WI38 (cell line): ENCODE results near the gene PPP1CA.

Source experiments
- H3K4me3 ChIP-seq: 2 replicates; pipeline ENCODE4 v1.5.1; 2011; ENCODE audit warnings: low read depth, mild to moderate bottlenecking, control low read depth, low read length
- TF ChIP-seq, protein P1 (sequence below): IDR thresholded peaks from 2 replicates; pipeline ENCODE4 v1.5.1; 2012; ENCODE audit warnings: low read depth, mild to moderate bottlenecking, control low read depth, low read length

Gene PPP1CA

DNA sequence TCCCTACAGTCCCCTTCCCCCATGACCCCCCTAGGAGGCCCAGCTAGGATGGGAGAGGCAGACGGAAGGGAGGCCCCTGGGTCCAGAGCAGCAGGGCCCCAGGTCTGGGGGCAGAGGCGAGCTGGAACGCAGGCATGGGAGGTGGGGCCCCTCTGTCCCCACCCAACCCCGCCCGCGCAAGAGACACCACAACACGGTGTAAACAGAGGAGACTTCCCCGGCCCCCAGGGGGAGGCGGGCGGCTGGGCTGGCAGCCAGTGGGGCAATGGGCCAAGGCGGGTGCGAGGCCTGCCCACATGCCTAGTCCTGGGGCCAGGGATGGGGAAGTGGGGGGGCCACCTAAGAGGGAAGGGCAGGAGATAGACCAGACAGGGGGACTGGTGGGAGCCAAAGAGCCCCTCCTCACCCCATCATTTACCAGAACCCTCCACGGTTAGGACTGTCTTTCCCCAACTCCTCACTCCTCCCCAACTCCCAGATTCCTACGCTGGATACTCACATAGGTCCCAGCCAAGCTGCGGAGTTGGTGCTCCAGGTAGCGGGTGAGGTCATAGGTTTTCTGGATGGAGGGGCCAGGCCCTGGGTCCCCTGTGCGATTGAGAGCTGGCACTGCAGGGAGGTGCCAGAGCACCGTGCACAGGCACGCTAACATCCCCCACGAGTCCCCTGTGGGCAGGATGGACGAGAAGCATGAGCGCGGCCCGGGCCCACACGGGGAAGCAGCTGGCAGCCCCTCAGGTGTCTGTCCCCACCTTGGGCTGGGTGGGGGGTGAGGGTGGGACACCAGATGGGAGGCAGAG is 34.5 kb downstream of the PPP1CA start:
- TF ChIP-seq, protein P1, sequence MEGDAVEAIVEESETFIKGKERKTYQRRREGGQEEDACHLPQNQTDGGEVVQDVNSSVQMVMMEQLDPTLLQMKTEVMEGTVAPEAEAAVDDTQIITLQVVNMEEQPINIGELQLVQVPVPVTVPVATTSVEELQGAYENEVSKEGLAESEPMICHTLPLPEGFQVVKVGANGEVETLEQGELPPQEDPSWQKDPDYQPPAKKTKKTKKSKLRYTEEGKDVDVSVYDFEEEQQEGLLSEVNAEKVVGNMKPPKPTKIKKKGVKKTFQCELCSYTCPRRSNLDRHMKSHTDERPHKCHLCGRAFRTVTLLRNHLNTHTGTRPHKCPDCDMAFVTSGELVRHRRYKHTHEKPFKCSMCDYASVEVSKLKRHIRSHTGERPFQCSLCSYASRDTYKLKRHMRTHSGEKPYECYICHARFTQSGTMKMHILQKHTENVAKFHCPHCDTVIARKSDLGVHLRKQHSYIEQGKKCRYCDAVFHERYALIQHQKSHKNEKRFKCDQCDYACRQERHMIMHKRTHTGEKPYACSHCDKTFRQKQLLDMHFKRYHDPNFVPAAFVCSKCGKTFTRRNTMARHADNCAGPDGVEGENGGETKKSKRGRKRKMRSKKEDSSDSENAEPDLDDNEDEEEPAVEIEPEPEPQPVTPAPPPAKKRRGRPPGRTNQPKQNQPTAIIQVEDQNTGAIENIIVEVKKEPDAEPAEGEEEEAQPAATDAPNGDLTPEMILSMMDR: no peak
- no peak overlapping the region for H3K4me3 ChIP-seq

DNA sequence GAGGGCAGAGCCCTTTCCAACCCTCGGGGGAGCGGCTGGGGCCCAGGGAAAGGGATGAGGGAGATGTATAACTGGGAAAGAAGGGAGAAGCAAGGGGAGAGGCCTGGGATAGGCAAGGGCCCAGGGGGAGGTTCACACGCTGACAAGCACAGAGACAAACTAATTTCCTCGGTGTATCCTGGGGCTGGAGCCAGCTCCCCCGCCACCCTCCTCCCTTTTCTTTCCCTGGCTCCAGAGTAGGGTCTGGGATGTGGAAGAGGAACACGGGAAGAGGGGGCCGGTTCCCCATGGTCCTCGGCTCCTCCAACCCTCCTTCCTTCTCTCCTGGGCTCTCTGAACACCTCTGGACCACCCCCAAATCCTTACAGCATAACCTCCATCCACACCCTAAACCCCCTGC is 35.1 kb downstream of the PPP1CA start:
- TF ChIP-seq, protein P1: no peak
- no peak overlapping the region for H3K4me3 ChIP-seq

DNA sequence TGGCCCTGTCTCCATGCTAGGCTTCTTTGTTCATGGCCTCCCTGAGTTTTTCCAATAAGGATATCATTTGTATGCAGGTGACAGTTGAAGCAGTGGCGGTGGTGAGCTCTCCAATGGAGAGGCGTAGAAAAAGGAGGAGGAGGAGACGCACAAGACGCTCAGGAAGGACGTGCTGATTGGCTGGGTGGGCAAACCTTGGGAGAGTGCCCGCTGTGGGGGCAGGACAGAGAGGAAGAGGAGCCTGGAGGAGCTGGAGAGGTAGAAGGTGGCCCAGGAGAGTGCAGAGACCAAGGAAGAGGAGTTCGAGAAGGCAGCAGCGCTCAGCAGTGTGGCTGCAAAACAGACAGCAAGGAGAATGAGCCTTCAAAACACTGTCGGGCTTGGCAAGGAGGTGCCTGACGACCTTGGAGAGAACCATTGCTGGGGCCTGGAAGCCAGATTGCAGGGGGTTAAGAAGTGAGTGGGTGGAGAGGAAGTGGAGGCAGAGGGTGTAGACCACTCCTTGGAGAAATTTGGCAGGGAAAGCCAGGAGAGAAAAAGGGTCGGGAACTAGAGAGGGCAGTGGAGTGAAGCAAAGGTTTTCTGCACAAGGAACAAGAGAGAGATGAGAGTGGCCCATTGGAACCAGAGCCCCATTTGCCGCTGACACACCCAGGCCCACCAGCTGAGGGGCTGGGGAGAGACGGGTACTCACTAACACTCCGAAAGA is 35.8 kb downstream of the PPP1CA start:
- TF ChIP-seq, protein P1: no peak
- H3K4me3 ChIP-seq: no peak overlapping the region

DNA sequence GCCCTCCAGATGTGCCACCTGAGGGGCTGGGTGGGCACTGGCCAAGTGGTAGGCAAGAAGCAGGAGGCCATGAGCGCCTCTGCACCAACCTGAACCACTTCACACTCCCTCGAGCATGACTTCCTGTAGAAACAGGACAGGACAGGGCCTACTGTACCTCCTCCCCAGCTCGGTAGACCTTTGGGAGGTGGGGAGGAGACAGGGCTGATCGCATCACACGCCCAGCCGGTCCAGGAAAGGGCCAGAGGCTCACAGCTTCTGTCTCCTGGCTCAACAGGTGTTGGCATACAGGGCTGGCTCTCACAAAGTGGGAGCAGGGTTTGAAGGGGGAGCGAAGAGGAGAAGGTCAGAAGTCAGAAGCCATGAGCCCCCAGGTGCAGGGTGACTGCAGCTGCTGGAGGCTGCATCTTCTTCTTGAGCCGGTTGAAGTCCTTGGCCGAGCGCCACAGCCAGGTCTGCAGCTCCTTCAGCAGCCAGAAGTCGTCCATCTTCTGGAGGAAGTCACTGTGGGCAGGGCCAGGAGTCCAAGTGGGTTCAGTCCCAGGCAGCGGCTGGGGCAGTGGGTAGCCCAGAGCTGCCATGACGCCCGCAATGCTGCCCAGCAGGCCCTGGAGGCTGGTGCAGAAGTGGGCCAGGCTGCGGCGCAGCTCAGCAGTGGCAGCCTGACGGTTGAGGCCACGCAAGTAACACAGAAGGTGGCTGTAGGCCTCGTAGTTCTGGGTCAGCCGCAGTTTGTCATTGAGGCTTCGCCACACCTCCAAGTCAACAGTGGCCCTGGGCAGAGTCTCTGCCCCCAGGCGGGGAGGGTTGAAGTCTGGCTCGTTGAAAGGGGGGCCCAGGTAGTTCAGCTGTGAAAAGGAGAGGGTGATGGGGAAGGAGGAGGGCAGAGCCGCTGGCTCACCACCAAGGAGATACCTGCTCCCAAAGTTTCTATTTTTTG is 36.6 kb downstream of the PPP1CA start:
- TF ChIP-seq, protein P1: no peak
- no peak overlapping the region for H3K4me3 ChIP-seq

DNA sequence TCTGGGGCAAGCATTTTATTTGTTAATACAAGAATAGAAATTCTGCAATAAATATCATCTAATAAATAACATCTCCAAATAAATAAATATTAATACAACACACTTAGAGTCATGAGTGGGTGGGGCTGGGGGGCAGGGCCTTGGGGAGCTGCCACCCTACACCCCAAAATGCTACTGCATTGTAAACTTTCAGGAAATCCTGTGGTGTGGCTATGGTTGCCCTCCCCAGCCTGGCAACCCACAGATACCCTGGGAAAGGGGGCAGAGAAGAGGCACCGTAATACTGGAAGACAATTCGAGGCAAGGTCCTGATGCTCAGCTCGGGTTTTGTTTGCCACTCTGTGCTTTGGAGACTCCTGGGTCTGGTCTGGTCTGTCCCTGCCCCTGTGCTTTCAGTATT is 37.5 kb downstream of the PPP1CA start:
- TF ChIP-seq, protein P1: no peak
- H3K4me3 ChIP-seq: no peak overlapping the region

DNA sequence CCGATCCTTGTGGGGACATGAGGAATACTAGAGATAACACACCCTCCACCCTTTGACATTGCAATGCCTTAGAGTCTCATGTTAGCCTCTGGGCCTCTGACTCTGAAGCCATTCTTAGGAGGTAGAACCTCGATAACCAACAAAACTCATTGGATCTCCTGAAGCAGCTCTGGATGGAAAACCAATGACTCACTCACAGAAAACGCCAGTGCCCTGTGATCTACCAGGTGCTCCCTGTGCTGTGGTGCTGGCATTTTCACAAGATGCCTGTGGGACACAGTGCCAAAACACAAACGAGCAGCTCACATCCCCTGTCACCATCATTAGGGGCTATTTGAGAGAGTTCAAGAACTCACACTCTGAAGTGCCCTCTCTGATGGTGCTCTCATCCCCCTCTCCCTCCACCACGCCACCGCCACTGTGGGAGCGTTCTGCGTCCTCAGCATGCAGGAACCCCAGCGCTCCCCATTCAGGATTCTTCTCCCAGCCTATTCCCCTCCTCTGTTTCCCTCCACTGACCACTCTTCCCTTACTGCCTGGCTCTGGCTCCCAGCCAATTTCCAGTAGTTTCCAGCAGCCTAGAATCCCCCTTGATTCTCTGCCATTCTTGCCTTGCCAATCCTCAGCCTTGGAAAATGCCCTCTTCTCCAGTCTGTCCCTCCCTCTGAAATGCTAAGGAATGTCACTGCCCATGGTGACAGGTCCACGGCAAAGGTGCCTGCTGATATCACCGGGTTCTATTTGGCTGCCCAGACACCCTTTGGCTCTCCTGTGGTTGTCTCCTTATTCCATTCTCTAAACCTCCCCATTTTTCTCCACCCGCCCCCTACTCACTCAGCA is 43.6 kb downstream of the PPP1CA start:
- TF ChIP-seq, protein P1: no peak
- no peak overlapping the region for H3K4me3 ChIP-seq
